ENCODE results near the gene PEAR1. TPM values are rescaled to one million over a fixed set of nuclear protein-coding genes. Genes with fewer than 3 reads are reported as not detected.
"Not testable (repeated sequence)": the region's sequence is repeated elsewhere in the genome, so short reads cannot be mapped to it uniquely, and the experiment has no call there.

PEAR1 gene
- total RNA-seq, 1 donor from 2014 or later: 0.55 TPM

DNA sequence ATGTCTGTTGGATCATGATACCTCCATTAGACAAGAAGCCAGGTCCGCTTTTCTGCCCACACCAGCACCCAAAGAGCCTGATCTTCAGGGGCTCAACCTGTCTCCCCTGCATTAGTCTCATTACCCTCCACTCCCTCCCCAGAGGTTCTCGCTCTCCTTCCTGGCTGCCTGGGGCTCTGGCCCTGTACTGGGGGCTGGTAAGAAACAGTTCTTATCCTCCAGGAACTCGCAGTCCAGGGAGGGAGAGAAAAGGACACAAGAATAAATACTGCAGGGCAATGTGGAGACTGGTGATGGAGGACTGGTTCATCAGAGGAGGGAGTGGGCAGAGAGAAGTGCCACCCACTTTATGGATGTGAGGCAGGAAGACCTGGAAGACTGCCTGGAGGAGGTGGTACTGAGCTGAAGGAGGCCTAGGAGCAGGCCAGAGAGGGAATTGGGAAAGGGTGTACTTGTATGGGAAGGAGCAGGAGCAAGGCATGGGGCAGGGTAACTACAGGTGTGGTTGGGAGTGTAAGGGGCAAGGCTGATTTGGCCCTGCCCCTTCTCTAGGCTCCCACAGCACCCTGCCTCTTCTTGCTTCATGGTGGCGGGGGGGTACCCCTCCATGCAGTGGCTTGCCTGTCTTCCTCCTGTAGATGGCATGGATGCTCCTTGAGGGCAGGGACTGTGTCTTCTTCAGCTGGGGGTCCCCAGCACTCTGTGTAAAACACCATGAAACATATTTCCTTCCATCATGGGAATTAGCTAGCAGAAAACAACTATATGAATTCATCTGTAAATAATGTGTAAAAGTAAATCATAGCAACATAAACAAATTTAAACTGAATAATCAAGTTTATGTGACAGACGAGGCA is 31.9 kb downstream of the PEAR1 start:
- no peaks in the 10 kb centered on the region for H3K9me3 Mint-ChIP-seq
- H3K4me3 Mint-ChIP-seq (ENCODE audit: low read depth): no peak overlapping the region
- no peak for DNase-seq (ENCODE audit: low spot score)
- no peak overlapping the region for H3K27ac Mint-ChIP-seq
- H3K4me1 Mint-ChIP-seq (ENCODE audit: low read depth): peaks cover 20% of the 10 kb centered on the region
- H3K36me3 Mint-ChIP-seq (ENCODE audit: low read depth): no peaks in the 10 kb centered on the region
- intact Hi-C loops (cut with micrococcal nuclease): loop anchor here (10.0 kb wide), 2 partner anchors 241 to 491 kb away; no protein-coding TSS in a partner anchor
- peaks cover 86% of the 10 kb centered on the region for H3K27me3 Mint-ChIP-seq (ENCODE audit: low read depth)

DNA sequence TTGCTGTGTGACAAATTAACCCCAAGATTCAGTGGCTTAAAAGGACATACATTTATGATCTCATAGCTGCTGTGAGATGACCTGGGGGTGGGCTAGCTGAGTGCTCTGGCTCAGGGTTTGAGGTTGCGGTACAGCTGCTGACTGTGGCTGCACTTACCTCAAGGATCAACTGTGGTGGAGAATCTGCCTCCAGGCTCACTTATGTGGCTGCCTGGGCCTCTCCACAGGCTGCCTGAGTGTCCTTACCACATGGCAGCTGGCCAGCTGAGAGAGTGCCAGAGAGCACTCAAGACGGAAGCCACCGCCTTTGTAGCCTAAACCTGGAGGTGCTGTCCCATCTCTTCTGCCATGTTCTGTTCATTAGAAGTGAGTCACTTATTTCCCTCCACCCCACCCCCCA is 32.7 kb downstream of the PEAR1 start:
- Mint-ChIP-seq H3K27ac (no peak overlapping the region), H3K9me3 (no peaks in the 10 kb centered on the region), H3K4me1 (ENCODE audit: low read depth) (peaks cover 21% of the 10 kb centered on the region), H3K36me3 (ENCODE audit: low read depth) (no peaks in the 10 kb centered on the region), H3K4me3 (ENCODE audit: low read depth) (no peak overlapping the region), H3K27me3 (ENCODE audit: low read depth) (peaks cover 85% of the 10 kb centered on the region)
- intact Hi-C loops (cut with micrococcal nuclease): loop anchor here (10.0 kb wide), 2 partner anchors 241 to 491 kb away; no protein-coding TSS in a partner anchor
- no peak for DNase-seq (ENCODE audit: low spot score)

GRCh38 chr1:156926695-156927094 is 33.2 kb downstream of the PEAR1 start:
- H3K9me3 Mint-ChIP-seq; H3K4me3 Mint-ChIP-seq (ENCODE audit: low read depth); H3K27ac Mint-ChIP-seq; H3K36me3 Mint-ChIP-seq (ENCODE audit: low read depth); DNase-seq (ENCODE audit: low spot score): not testable (repeated sequence)
- Mint-ChIP-seq H3K4me1 (ENCODE audit: low read depth) (peaks cover 26% of the 10 kb centered on the region), H3K27me3 (ENCODE audit: low read depth) (peaks cover 83% of the 10 kb centered on the region)
- intact Hi-C loops (cut with micrococcal nuclease): loop anchor here (1.0 to 10.0 kb wide), 3 partner anchors 34 to 492 kb away; no protein-coding TSS in a partner anchor

- intact Hi-C loops (cut with micrococcal nuclease): loop anchor here (1.0 to 10.0 kb wide), 3 partner anchors 35 to 493 kb away; no protein-coding TSS in a partner anchor
- Mint-ChIP-seq H3K27ac (no peak overlapping the region), H3K9me3 (no peaks in the 10 kb centered on the region), H3K4me3 (ENCODE audit: low read depth) (peak overlapping the region; percentile 23), H3K36me3 (ENCODE audit: low read depth) (no peaks in the 10 kb centered on the region), H3K4me1 (ENCODE audit: low read depth) (peaks cover 26% of the 10 kb centered on the region), H3K27me3 (ENCODE audit: low read depth) (peaks cover 76% of the 10 kb centered on the region)
- DNase-seq (ENCODE audit: low spot score): peak; percentile 60
These were observed 33.9 kb downstream of the PEAR1 start for GRCh38 chr1:156927215-156928042.

- intact Hi-C loops (cut with micrococcal nuclease): loop anchor here (10.0 kb wide), 2 partner anchors 243 to 493 kb away; no protein-coding TSS in a partner anchor
- peaks cover 26% of the 10 kb centered on the region for H3K4me1 Mint-ChIP-seq (ENCODE audit: low read depth)
These were observed 34.6 kb downstream of the PEAR1 start for GRCh38 chr1:156928043-156928602.

DNA sequence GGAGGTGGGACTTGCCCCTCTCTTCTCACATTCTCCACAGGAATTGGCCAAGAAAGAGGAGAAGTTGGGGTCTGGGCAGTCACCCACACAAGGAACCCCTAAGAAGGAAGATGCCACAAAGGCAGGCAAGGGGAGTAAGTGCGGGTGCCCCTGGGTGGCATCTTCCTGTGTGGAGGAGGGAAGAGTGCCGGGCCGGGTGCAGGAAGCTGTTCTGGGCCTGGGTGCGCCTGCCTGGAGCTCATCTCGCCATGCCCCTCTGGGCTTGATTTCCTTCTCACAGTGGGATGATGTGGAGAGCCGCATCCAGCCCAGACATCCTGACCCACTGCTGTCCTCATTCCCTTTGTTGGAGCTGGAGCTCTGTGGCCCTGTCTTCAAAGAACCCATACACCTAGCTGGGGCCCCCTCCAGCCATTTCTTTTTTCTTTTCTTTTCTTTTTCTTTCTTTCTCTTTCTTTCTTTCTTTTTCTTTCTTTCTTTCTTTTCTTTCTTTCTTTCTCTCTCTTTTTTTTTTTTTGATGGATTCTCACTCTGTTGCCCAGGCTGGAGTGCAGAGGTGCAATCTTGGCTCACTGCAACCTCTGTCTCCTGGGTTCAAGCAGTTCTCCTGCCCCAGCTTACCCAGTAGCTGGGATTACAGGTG is 36.2 kb downstream of the PEAR1 start:
- no peaks in the 10 kb centered on the region for H3K36me3 Mint-ChIP-seq (ENCODE audit: low read depth)
- H3K4me3 Mint-ChIP-seq (ENCODE audit: low read depth): no peak overlapping the region
- no peak for DNase-seq (ENCODE audit: low spot score)
- H3K27ac Mint-ChIP-seq: no peak overlapping the region
- intact Hi-C loops (cut with micrococcal nuclease): loop anchor here (10.0 kb wide), 2 partner anchors 245 to 495 kb away; no protein-coding TSS in a partner anchor
- H3K4me1 Mint-ChIP-seq (ENCODE audit: low read depth): peaks cover 23% of the 10 kb centered on the region
- H3K27me3 Mint-ChIP-seq (ENCODE audit: low read depth): peaks cover 66% of the 10 kb centered on the region
- no peaks in the 10 kb centered on the region for H3K9me3 Mint-ChIP-seq

More at GRCh38 chr1:156928043-156928602, 34.6 kb downstream of the PEAR1 start:
- no peak overlapping the region for H3K4me3 Mint-ChIP-seq (ENCODE audit: low read depth)
- no peak for DNase-seq (ENCODE audit: low spot score)
- no peaks in the 10 kb centered on the region for H3K9me3 Mint-ChIP-seq
- H3K27ac Mint-ChIP-seq: no peak overlapping the region
- no peaks in the 10 kb centered on the region for H3K36me3 Mint-ChIP-seq (ENCODE audit: low read depth)
- peaks cover 73% of the 10 kb centered on the region for H3K27me3 Mint-ChIP-seq (ENCODE audit: low read depth)

GRCh38 chr1:156930483-156930882 is 37.0 kb downstream of the PEAR1 start:
- H3K9me3 Mint-ChIP-seq: no peaks in the 10 kb centered on the region
- intact Hi-C loops (cut with micrococcal nuclease): no loop called here
- DNase-seq (ENCODE audit: low spot score): no peak
- peaks cover 23% of the 10 kb centered on the region for H3K4me1 Mint-ChIP-seq (ENCODE audit: low read depth)
- H3K27me3 Mint-ChIP-seq (ENCODE audit: low read depth): peaks cover 58% of the 10 kb centered on the region
- H3K4me3 Mint-ChIP-seq (ENCODE audit: low read depth): no peak overlapping the region
- H3K36me3 Mint-ChIP-seq (ENCODE audit: low read depth): no peaks in the 10 kb centered on the region
- no peak overlapping the region for H3K27ac Mint-ChIP-seq

DNA sequence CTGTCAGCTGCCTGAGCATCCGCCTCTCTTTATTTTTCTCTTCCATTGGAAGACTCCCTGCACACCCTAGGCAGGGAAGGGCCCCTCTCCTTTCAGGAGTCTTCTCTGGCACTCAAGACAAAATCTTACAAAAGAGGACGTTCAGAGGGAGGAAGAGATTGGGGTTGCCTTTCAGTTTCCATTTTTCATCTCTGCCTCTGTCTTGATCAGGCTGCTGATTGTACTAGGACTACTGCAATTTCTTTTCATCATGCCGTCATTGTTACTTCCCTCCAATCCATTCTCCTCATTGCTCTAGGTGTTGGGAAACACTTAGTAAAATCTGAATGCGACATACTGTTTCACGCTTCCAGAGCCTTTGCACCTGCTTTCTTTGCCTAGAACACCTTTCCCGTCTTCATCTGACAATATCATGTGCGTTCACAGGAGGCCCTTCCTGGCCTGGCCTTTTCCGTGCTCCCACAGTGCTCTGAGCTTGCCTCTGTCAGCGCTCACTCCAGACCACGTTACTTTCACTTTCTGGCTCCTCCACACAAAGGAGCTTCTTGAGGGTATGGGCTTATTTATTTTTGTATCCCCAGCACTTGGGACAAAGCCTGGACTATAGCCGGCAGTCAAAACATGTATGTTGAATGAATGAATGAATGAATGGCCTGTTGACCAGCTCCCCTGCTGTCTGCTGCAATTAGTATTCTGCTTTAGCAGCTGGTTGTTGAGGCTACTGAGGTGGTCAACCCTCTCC is 37.9 kb downstream of the PEAR1 start:
- no peak overlapping the region for H3K4me3 Mint-ChIP-seq (ENCODE audit: low read depth)
- H3K36me3 Mint-ChIP-seq (ENCODE audit: low read depth): no peaks in the 10 kb centered on the region
- H3K27ac Mint-ChIP-seq: no peak overlapping the region
- H3K9me3 Mint-ChIP-seq: no peaks in the 10 kb centered on the region
- intact Hi-C loops (cut with micrococcal nuclease): no loop called here
- no peak for DNase-seq (ENCODE audit: low spot score)
- H3K4me1 Mint-ChIP-seq (ENCODE audit: low read depth): peaks cover 16% of the 10 kb centered on the region
- peaks cover 49% of the 10 kb centered on the region for H3K27me3 Mint-ChIP-seq (ENCODE audit: low read depth)

GRCh38 chr1:156931974-156932710 is 38.6 kb downstream of the PEAR1 start:
- DNase-seq (ENCODE audit: low spot score): no peak
- Mint-ChIP-seq H3K4me3 (ENCODE audit: low read depth) (no peak overlapping the region), H3K36me3 (ENCODE audit: low read depth) (no peaks in the 10 kb centered on the region), H3K9me3 (no peaks in the 10 kb centered on the region), H3K27me3 (ENCODE audit: low read depth) (peaks cover 42% of the 10 kb centered on the region), H3K27ac (no peak overlapping the region), H3K4me1 (ENCODE audit: low read depth) (peaks cover 14% of the 10 kb centered on the region)
- intact Hi-C loops (cut with micrococcal nuclease): no loop called here

DNA sequence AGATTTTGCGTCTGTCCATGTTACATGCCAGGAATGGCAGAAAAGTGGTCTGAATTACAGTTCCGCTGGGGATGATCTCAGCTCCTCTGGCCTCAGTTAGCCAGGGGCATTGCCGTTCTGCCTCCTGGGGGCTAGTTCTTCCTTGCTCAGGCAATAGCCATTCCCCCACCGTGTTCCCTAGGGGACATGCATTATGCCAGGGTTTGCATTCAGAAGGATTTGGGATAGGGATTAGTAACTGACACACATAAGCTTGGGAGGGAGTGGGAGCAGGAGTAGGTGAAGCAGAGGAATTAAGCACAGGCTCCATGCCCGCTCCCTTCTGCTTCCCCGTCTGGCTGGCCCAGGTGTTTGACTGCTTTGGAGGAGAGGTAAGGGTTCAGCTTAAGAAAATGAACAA is 39.6 kb downstream of the PEAR1 start:
- intact Hi-C loops (cut with micrococcal nuclease): no loop called here
- no peak for DNase-seq (ENCODE audit: low spot score)
- Mint-ChIP-seq H3K4me3 (ENCODE audit: low read depth) (no peak overlapping the region), H3K4me1 (ENCODE audit: low read depth) (peaks cover 8% of the 10 kb centered on the region), H3K9me3 (no peaks in the 10 kb centered on the region), H3K27me3 (ENCODE audit: low read depth) (peaks cover 34% of the 10 kb centered on the region), H3K36me3 (ENCODE audit: low read depth) (no peaks in the 10 kb centered on the region), H3K27ac (no peak overlapping the region)

DNA sequence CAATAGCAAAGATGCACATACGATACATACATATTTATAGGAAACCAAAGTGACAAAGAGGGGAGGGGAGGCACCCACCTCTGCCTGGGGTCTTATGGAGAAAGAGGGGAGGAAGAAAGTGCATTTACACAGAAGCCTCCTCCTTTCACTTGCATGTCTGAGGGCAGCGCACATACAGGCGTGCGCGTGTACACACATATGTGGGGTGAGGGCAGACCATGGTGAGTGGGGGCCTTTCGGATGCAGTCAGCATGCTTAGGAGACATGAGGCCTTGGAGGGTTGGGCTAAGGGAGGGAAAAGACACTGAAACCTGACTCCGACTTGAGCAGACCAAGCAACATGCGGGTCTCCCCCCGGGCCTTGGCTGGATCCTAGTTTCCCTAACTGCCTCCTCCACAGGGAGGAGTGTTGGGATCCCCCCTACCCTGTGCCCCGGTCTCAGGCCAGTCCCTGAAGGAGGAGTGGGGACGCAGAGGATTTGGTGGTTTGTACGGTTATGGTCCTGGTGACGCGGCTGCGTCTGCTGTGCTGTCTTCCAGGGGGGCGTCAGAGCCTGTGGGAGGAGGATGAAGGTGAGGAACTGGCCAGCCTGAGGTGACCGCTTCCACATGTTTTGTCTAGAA is 42.1 kb downstream of the PEAR1 start:
- DNase-seq (ENCODE audit: low spot score): no peak
- no peaks in the 10 kb centered on the region for H3K9me3 Mint-ChIP-seq
- H3K36me3 Mint-ChIP-seq (ENCODE audit: low read depth): no peaks in the 10 kb centered on the region
- peaks cover 6% of the 10 kb centered on the region for H3K4me1 Mint-ChIP-seq (ENCODE audit: low read depth)
- H3K4me3 Mint-ChIP-seq (ENCODE audit: low read depth): no peak overlapping the region
- intact Hi-C loops (cut with micrococcal nuclease): no loop called here
- peaks cover 16% of the 10 kb centered on the region for H3K27me3 Mint-ChIP-seq (ENCODE audit: low read depth)
- H3K27ac Mint-ChIP-seq: no peak overlapping the region

All from activated T-helper 2 cell treated with anti-CD3 and anti-CD28 coated beads, Interferon-gamma antibody, Interleukin-2, Interleukin-4, amounts not matched to agents 10 μg/mL and 5 μg/mL and 100 μg/mL, durations not matched to agents 14 hours and 24 hours and 36 hours (primary cell).